Activated T-helper 1 cell treated with anti-CD3 and anti-CD28 coated beads, Interleukin-12 subunit alpha, Interleukin-12 subunit beta, Interleukin-2, Interleukin-4 antibody, amounts not matched to agents 30 ng/mL and 10 ng/mL and 1 ng/mL, durations not matched to agents 14 hours and 24 hours and 36 hours (primary cell): ENCODE data around the gene SARM1. TPM values are rescaled to one million over a fixed set of nuclear protein-coding genes. Genes with fewer than 3 reads are reported as not detected.

Experiments used
- DNase-seq: peaks from one replicate; pipeline ENCODE4 v3.0.0; 2021; ENCODE audit warnings: low spot score
- H3K27ac Mint-ChIP-seq: one replicate; pipeline ENCODE4 v1.8.0; 2021; ENCODE audit warnings: mild to moderate bottlenecking, mixed read lengths
- H3K27me3 Mint-ChIP-seq: one replicate; pipeline ENCODE4 v1.8.0; 2022; ENCODE audit warnings: mild to moderate bottlenecking, moderate library complexity, mixed read lengths; ENCODE audit not compliant: insufficient read depth
- H3K36me3 Mint-ChIP-seq: one replicate; pipeline ENCODE4 v1.8.0; 2021; ENCODE audit warnings: low read depth, mixed read lengths
- H3K4me1 Mint-ChIP-seq: one replicate; pipeline ENCODE4 v1.8.0; 2021; ENCODE audit warnings: low read depth, mixed read lengths
- H3K4me3 Mint-ChIP-seq: one replicate; pipeline ENCODE4 v1.8.0; 2021; ENCODE audit warnings: mild to moderate bottlenecking, moderate library complexity, mixed read lengths
- H3K9me3 Mint-ChIP-seq: one replicate; pipeline ENCODE4 v1.8.0; 2021; ENCODE audit warnings: mixed read lengths
- intact Hi-C: fragments of 100-400 bp; cut with micrococcal nuclease; formaldehyde crosslinking; loops from one replicate; pipeline ENCODE4 v1.15.1; 2024
- total RNA-seq: library from RNA; stranded (reverse); gene quantifications from 2 replicates; pipeline ENCODE4 v1.2.3, GENCODE V29; 2022

SARM1 gene
- 40.7 and 45.6 TPM in 2 replicates for total RNA-seq

DNA sequence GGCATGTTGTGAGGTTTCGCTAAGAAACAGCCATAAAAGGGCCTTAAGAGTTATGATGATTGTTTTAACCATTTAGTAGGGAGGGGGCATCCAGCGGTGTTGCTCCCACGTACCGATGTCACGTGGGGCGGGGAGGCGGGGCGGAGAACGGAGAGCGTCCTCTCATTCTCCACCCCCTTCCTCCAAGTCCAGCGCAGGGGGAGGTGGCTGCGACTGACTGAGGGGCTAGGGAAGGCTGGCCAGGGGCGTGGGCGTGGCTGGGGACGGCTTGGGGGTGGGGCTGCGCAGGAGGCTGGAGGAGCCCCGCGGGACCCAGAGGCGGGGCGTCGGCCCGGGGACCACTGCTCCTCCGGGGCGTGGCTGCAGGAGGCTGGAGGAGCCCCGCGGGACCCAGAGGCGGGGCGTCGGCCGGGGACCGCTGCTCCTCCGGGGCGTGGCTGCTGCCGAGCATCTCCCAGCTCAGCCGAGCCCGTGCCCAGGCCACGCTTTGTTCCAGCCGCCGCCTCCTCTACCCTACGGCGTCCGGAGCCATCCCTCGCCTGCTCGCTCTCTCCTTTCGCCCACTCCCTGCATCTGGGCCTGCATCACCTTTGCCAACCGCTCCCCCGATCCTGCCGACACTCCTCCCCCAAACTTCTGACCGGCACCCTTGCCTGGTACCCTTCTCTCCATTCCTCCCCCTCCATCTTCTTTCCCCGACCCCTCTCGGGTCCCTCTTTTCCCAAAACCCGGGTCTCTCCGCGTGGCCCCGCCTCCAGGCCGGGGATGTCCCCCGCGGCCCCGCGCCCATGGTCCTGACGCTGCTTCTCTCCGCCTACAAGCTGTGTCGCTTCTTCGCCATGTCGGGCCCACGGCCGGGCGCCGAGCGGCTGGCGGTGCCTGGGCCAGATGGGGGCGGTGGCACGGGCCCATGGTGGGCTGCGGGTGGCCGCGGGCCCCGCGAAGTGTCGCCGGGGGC, at the start of gene SARM1:
Gene SARM1 (plus strand): TSS at position 450 of the 958 bp plus-strand sequence. CDS start 339 bp downstream, at position 789.
- Mint-ChIP-seq H3K27me3 (no peaks in the 10 kb centered on the region), H3K4me1 (peaks cover 14% of the 10 kb centered on the region), H3K4me3 (peak within 1 kb of the TSS; percentile 95), H3K36me3 (peaks cover 6% of the 10 kb centered on the region), H3K9me3 (no peaks in the 10 kb centered on the region), H3K27ac (peak within 1 kb of the TSS; percentile 98)
- intact Hi-C loops: loop anchor here (1.0 to 5.0 kb wide), 7 partner anchors 13 to 226 kb away; partner anchors contain the start of genes IFT20, POLDIP2, SLC46A1 and SPAG5
- peak; percentile 85 for DNase-seq

DNA sequence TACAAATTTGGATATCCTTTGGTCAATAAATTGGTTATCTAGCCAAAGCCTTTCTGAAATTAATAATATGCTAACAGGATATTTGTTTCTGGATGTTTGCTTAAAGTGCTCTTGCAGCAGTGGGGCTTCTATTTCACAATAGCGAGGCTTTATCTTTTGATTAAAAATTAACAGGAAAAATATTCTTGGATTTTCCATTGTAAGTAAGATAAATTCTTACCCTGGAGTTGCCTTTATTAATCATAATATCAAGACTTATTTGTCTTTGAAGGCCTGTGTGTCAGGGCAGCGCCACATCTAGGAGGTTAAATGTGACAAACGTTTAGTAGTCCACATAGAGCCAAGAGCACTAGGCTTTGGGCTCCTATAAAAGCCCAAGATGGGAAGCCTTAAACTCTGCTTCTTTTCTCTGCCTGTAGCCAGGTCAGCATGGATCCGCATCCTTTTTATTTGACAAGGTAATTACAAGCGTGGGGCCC, 47.2 kb upstream of the SARM1 start:
- Mint-ChIP-seq H3K36me3 (peaks cover 40% of the 10 kb centered on the region), H3K4me3 (no peak overlapping the region), H3K27ac (no peak overlapping the region), H3K9me3 (no peaks in the 10 kb centered on the region), H3K4me1 (peaks cover 45% of the 10 kb centered on the region), H3K27me3 (no peaks in the 10 kb centered on the region)
- intact Hi-C loops: no loop called here
- no peak for DNase-seq

DNA sequence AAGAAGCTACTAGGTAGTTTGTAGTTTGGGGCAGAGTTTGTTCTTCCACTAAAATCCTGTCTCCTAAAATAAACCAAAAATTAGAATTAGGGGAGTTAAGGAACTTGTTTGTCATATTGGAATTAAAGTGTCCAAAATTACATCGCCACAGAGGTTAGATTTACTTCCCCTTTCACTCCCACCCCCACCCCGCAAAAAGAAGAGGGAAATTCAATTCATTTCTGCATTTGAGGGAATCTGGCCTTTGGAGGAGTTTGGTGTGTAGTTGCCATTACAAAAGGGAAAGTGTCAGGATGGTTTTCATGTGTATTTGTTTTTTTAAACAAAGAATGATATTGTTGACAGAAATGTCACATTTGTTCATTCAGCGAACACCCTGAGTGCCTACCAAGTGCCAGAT, 46.7 kb upstream of the SARM1 start:
- no peaks in the 10 kb centered on the region for H3K27me3 Mint-ChIP-seq
- DNase-seq: no peak
- H3K36me3 Mint-ChIP-seq: peaks cover 40% of the 10 kb centered on the region
- H3K4me3 Mint-ChIP-seq: no peak overlapping the region
- H3K4me1 Mint-ChIP-seq: peaks cover 42% of the 10 kb centered on the region
- H3K27ac Mint-ChIP-seq: no peak overlapping the region
- intact Hi-C loops: no loop called here
- no peaks in the 10 kb centered on the region for H3K9me3 Mint-ChIP-seq

DNA sequence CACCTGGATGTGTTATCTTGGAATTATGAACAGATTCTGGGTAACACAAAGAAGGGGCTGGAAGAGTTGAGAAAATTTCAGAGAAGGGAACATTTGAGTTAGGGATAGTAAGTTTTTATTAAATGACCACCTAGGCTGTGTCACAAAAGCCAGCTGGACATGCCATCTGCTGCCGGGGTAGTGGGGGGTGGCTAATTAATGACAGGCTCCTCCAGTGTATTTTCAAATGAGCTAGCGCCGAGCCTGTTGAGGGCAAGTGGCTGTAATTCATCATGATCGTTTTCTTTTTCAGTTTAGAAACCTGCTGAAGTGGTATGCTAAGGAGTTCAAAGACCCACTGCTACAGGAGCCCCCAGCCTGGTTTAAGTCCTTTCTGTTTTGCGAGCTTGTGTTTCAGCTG, 46.3 kb upstream of the SARM1 start:
- Mint-ChIP-seq H3K36me3 (peaks cover 36% of the 10 kb centered on the region), H3K4me1 (peaks cover 38% of the 10 kb centered on the region), H3K27ac (no peak overlapping the region), H3K9me3 (no peaks in the 10 kb centered on the region), H3K4me3 (no peak overlapping the region), H3K27me3 (no peaks in the 10 kb centered on the region)
- intact Hi-C loops: no loop called here
- DNase-seq: no peak

DNA sequence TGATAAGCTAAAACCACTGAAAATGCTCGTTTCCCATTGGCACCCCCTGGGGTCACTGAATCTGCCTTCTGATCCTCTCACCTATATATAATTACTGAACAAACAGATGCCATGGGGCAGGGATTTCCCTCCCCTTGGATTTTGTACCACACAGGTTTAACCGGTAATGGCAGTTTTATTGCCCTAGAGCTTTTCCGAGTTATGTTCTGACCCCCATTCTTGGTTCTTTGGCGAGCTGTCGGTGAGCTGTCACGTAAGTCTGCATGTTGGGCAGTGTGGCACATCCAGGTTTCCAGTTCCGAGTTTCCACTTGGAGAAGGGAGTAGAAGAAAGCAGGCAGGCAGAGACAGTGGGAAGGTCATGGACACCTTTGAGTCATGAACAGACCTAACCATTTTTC, 45.4 kb upstream of the SARM1 start:
- H3K4me3 Mint-ChIP-seq: no peak overlapping the region
- H3K27ac Mint-ChIP-seq: no peak overlapping the region
- intact Hi-C loops: no loop called here
- no peaks in the 10 kb centered on the region for H3K9me3 Mint-ChIP-seq
- peaks cover 29% of the 10 kb centered on the region for H3K36me3 Mint-ChIP-seq
- no peaks in the 10 kb centered on the region for H3K27me3 Mint-ChIP-seq
- no peak for DNase-seq
- H3K4me1 Mint-ChIP-seq: peaks cover 29% of the 10 kb centered on the region

DNA sequence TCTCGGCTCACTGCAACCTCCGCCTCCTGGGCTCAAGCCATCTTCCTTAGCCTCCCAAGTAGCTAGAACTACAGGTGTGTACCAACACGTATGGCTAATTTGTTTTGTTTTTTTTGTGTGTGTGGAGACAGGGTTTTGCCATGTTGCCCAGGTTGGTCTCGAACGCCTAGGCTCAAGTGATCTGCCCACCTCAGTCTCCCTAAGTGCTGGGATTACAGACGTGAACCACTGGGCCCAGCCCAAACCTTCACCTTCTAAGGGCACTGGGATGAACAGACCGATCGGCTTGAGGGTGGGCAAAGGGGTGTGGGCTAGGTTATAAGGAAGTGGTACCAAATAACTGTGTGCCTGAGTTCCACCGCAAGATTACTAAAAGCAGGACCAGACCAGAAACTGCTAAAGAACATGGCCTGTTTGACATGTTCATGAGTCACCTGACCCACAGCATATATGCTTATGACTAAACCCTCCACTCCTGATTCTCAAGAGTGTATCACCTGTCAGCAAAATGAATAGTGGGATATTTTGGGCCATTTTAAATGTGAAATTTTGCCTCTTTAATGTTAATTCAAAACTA, 44.4 kb upstream of the SARM1 start:
- peaks cover 25% of the 10 kb centered on the region for H3K36me3 Mint-ChIP-seq
- intact Hi-C loops: loop anchor here (1.0 kb wide), 1 partner anchor 8 kb away; the partner anchor contains the start of gene TMEM97

DNA sequence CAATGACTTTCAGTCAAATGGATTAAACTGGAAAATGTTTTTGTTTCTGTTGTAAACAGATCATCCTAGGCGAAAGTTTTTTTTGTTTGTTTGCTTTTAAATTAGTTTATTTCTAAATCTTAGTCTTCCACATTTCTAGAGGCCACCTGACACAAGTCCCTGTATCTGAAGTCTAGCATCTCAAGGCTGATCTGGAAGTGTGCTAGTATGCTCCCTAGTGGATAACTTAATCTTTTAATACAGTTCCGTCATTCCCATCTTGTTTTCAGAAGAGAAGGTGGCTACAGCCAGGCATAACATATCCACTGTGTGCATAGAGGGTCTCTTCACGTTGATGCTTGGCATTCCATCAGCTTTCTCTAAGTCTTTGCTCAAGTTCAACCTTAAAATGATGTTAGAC, 43.8 kb upstream of the SARM1 start:
- Mint-ChIP-seq H3K36me3 (peaks cover 25% of the 10 kb centered on the region), H3K4me1 (peaks cover 19% of the 10 kb centered on the region), H3K9me3 (no peaks in the 10 kb centered on the region), H3K4me3 (no peak overlapping the region), H3K27ac (peak overlapping the region; percentile 58), H3K27me3 (no peaks in the 10 kb centered on the region)
- intact Hi-C loops: loop anchor here (1.0 kb wide), 1 partner anchor 8 kb away; the partner anchor contains the start of gene TMEM97
- no peak for DNase-seq

More for the DNA sequence above, 44.4 kb upstream of the SARM1 start:
- Mint-ChIP-seq H3K9me3 (no peaks in the 10 kb centered on the region), H3K4me3 (no peak overlapping the region), H3K27ac (peak overlapping the region; percentile 58), H3K4me1 (peaks cover 20% of the 10 kb centered on the region), H3K27me3 (no peaks in the 10 kb centered on the region)
- no peak for DNase-seq

DNA sequence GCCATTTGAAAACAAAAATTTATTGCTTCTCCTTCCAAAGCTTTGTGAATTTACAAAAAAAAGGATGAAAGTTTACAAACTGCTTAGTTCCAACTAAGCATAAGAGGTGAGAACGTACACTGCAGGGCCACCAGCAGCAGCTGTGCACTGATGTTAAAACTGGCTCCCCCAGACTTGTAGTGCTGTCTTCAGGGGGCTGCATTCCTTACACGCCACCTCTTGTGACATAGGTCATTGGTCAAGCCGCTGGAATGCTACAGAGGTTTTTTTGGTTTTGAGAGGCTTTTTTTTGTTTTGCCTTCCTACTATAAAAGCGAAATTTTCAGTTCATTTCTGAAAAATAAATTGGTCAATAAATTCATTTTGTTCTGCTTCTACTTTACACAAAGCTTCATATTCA, 43.2 kb upstream of the SARM1 start:
- Mint-ChIP-seq H3K27ac (no peak overlapping the region), H3K4me1 (peaks cover 17% of the 10 kb centered on the region), H3K4me3 (no peak overlapping the region), H3K9me3 (no peaks in the 10 kb centered on the region), H3K27me3 (no peaks in the 10 kb centered on the region), H3K36me3 (peaks cover 21% of the 10 kb centered on the region)
- intact Hi-C loops: no loop called here
- no peak for DNase-seq

DNA sequence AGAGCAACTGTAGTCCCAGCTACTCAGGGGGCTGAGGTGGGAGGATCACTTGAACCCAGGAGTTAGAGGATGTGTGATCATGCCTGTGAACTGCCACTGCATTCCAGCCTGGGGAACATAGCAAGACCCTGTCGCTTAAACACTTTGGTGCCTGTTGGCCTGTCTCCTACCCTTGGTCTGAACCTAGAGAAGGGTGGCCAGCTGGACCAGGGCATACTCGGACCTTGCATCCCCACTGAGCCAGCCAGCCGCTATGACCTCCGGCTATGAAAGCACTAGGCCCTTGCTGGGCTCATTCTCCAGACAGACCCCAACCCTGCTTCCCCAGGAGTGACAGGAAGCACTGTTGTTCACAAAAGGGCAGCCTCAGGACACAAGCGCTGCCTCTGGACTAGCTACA, 40.8 kb upstream of the SARM1 start:
- intact Hi-C loops: no loop called here
- Mint-ChIP-seq H3K27ac (no peak overlapping the region), H3K9me3 (no peaks in the 10 kb centered on the region), H3K4me1 (peaks cover 31% of the 10 kb centered on the region), H3K36me3 (peaks cover 21% of the 10 kb centered on the region), H3K4me3 (no peak overlapping the region), H3K27me3 (no peaks in the 10 kb centered on the region)
- no peak for DNase-seq

DNA sequence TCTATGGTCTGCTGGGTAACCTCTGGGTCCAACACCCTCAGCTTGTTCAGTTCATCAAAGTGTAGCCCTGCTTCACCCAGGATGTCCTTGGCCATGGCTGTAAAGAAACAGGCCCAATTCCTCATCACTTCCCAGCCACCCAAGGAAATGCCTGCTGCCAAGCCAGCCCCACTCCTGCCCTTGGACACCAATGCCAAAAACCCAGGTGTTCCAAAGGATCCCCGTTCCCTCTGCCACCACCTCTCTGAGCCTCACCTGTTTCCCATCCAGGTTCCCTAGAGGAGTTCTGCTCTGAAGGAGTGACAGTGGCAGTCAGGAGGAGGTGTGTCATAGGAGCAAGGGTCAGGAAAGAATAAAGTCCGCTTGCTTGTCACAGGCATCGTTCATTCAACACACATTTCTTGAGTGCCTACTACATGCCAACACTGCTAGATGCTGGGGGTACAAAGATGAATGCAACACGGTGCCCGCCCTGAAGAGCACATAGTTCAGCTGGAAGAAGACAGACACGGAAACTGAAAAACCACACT, 39.5 kb upstream of the SARM1 start:
- no peak overlapping the region for H3K4me3 Mint-ChIP-seq
- H3K36me3 Mint-ChIP-seq: peaks cover 16% of the 10 kb centered on the region
- no peaks in the 10 kb centered on the region for H3K9me3 Mint-ChIP-seq
- H3K4me1 Mint-ChIP-seq: peaks cover 39% of the 10 kb centered on the region
- DNase-seq: no peak
- intact Hi-C loops: no loop called here
- H3K27me3 Mint-ChIP-seq: no peaks in the 10 kb centered on the region
- H3K27ac Mint-ChIP-seq: no peak overlapping the region

DNA sequence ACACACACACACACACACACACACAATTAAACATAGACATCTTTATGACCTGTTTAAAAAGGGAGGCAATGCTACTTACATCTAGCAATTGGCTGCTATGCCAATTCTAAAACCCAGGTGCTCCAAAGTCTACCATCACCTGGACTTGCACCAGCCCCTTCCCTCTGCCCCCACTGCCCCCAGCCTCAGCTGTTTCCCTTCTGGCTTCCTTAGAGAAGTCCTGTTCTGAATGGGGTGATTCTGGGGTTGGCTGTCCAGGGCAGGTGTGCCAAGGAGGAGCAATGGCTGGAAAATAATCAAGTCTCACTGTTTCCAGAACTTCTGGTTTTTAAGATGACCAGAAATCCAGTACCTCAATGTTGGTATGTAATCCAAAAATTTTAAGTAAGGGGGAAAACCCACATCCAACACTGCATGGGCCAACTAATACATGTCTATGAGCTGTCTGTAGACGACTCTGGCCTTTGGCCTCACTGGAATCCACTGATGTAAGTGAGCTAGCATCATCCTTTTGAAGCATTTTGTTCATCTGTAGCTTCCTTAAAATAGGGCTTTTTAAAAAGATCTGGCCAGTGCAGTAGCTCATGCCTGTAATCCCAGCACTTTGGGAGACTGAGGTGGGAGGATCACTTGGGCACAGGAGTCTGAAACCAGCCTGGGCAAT, 38.3 kb upstream of the SARM1 start:
- Mint-ChIP-seq H3K27ac (no peak overlapping the region), H3K27me3 (no peaks in the 10 kb centered on the region), H3K9me3 (no peaks in the 10 kb centered on the region), H3K36me3 (peaks cover 7% of the 10 kb centered on the region), H3K4me3 (peak overlapping the region; percentile 99), H3K4me1 (peaks cover 41% of the 10 kb centered on the region)
- DNase-seq: no peak
- intact Hi-C loops: no loop called here

DNA sequence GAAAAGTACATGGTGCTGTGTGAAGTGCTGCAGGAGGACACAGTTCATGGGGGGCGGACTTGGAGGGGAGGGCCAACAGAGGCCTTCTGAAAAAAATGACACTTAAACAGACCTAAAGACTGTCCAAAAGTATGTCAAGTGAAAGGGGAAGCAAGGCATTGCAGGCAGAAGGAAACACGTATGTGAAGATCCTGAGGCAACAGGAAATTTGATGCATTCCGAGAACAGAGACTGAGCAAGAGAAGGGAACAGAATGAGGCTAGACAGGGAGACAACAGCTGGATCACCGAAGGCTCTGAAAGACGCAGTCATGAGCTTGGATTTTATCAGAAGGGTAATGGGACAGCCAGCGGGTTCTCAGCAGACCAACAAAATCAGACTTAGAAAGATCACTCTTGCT, 37.3 kb upstream of the SARM1 start:
- Mint-ChIP-seq H3K4me3 (peak overlapping the region; percentile 99), H3K4me1 (peaks cover 45% of the 10 kb centered on the region), H3K27me3 (no peaks in the 10 kb centered on the region), H3K36me3 (peaks cover 4% of the 10 kb centered on the region), H3K27ac (peak overlapping the region; percentile 97), H3K9me3 (no peaks in the 10 kb centered on the region)
- intact Hi-C loops: loop anchor here (2.0 kb wide), 2 partner anchors 55 to 385 kb away; partner anchors contain the start of gene RPL23A
- no peak for DNase-seq
